A204.1 (cell line): Measurements from ENCODE around the gene KLF6.

Experiments
- FAIRE-seq: peaks from 2 replicates; lab custom pipeline; 2012; peaks lifted over from hg19 to GRCh38; lab: Jason Lieb, UNC

KLF6 gene

DNA sequence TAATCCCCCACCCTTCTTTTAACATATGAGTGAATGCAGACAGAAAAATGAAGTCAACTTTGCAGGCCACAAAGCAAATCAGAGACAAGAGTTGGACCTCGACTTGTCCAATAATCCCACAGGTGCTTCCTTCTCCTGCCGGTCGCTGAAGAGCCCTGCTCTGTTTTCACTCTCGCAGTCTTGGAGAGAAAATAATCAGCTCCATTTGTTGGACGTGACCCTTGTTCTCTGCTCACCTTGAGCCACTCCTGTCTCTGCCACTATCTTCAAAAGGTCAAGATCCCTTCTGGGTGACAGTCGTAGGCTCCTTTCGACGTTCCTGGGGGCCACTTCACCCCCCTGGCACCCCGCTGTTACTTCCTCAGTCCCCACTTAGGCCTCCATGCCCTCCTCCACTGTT is 2.8 kb upstream of the KLF6 start:
- no peak for FAIRE-seq

GRCh38 chr10:3787016-3787400 is 2.0 kb upstream of the KLF6 start:
- FAIRE-seq = no peak

- FAIRE-seq = no peak
These were observed 1.4 kb upstream of the KLF6 start for GRCh38 chr10:3786295-3787015.

DNA sequence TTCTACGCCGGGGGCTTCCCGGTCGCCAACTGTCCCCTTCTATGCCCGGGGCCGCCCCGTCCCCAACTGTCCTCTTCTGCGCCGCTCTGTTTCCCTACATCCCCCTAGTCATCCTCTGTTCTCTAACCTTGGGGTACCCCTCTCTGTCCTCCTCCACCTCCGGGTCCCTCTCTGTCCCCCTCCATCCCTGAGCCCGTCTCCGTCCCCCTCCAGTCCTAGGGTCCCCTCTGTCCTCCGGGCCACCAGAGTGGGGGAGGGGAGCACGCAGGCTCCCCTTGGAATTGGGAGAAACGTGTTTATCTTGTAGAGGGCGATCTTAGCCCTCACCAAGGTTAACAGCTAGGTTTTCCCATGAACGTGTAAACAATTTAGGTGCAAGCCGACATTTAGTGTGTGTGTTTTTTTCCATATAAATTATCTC is 852 bp upstream of the KLF6 start:
- no peak for FAIRE-seq

DNA sequence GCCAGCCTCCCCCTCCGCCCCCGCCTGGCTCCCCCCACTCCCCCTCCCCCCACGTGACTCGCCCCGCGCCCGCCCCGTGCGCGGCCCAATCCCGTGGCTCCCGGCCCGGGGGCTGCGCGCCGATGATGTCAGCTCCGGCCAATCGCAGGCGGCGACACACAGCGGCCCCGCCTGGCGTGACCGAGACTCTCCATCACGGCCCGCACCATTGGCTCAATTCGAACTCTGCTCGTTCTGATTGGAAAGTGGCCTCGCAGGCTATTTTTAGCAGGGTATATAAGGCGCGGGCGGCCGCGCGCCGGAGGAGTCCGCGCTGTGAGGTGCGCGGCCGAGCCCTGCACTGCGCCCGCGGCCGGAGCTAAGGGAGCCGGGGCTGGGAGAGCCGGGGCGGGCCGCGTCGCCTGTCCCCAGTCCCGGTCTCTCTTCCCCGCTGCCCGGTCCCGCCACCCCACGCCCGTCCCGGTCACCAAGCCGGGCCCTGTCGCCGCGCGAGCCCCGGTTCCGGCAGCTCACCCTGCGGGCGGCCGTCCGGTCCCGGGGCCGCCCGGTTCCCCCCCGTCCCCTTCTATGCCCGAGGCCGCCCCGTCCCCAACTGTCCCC is 342 bp upstream of the KLF6 start:
- FAIRE-seq = no peak

- no peak for FAIRE-seq
These were observed 1.2 kb downstream of the KLF6 start for GRCh38 chr10:3783682-3784432.

DNA sequence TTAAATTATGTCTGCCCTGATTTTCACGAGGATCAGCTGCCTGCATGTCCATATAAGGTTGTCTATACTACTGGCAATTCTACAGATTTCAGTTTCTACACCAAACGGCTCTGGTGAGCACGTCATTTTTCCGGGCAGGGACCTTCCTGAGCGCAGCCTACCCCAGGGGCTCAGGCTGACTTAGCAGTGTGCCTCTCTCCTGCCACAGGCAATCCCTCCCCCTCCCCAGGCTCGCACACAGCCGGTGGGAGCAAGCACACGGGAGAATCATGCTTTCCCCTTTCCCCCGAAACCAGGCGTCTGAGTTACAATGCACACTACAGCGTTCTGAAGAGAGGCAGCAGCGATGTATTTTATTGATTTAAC is 1.7 kb downstream of the KLF6 start:
- FAIRE-seq = no peak

DNA sequence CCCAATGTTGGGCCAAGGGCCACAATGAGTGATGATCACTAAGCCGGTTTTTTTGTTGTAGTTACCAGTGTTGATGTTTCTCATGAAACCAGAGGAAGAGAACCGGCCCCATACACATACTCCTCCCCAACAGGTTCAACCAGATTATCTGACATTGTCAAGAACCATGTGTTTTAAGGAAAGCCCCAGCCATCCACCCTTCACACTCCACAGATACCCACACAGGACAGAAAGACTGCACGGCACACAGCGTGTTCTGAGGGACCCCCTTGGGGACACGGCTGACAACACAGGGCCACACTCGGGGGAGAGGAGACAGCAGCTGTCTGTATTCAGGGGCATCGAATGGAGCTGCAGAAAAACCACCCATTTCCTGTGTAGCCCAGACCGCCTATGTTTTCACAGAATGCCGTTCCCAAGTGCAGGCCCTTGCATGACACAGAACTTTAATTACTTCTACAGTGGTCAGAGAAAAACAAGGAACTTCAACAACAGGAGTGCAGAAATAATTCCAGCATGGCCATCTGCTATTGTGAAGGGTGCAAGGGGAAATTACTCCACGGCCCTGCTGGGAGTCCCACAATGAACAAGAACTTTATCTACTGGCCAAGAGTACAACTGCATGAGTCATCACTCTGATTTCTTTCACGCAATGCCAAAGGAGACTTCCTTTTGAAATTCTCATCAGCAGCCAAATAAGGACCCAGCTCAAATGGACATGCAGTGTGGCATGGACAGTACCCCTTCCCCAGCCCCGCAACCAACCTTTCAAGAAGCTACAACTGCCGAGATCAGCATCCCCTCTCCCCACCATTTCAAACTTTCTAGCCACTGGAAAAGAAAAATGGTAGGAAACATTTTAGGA is 2.3 kb downstream of the KLF6 start:
- no peak for FAIRE-seq

DNA sequence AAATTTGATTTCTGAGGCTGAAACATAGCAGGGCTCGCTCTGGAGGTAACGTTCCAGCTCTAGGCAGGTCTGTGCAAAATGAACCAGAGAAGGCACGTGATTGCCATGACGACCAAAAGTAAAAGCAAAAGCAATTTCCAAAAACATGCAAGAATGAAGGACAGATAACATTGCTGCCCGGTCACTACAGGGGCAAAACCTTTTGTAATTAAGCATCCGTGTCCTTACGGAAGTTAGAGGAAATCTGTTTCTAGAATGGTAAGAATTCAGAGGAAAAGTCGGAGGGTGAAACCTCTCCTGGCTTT is 2.9 kb downstream of the KLF6 start:
- FAIRE-seq = no peak

- no peak for FAIRE-seq
These were observed 3.4 kb downstream of the KLF6 start for GRCh38 chr10:3781468-3782145.

GRCh38 chr10:3780771-3781467 is 4.1 kb downstream of the KLF6 start:
- FAIRE-seq = no peak

- FAIRE-seq = no peak
These were observed 4.8 kb downstream of the KLF6 start for GRCh38 chr10:3780021-3780770.

DNA sequence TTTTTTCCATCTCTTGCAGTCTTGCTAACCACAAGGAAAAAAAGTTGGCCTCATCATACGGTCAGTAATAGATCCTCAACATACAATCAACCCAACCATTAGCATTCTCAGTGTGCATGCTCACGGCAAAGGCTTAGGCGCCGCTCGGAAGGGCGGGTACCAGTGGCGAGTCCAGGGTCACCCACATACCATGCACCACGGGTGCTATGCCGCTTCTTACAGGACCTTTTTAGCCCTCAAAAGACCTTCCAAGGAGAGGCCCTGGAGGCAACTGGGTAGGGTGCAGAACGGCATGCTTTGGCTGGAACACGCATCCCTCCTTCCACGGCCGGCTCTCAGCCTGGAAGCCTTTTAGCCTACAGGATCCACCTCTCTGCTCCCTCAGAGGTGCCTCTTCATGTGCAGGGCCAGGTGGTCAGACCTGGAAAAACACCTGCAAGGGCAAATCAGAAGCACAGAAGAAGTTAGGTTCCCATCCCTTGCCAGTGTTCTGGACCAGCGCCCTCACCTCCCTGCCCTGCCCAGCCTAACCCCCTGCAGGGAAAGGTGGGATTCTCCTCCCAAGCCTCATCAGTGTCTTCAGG is 5.8 kb downstream of the KLF6 start:
- no peak for FAIRE-seq

GRCh38 chr10:3778692-3779157 is 6.3 kb downstream of the KLF6 start:
- FAIRE-seq = no peak

GRCh38 chr10:3777981-3778691 is 6.9 kb downstream of the KLF6 start:
- no peak for FAIRE-seq

DNA sequence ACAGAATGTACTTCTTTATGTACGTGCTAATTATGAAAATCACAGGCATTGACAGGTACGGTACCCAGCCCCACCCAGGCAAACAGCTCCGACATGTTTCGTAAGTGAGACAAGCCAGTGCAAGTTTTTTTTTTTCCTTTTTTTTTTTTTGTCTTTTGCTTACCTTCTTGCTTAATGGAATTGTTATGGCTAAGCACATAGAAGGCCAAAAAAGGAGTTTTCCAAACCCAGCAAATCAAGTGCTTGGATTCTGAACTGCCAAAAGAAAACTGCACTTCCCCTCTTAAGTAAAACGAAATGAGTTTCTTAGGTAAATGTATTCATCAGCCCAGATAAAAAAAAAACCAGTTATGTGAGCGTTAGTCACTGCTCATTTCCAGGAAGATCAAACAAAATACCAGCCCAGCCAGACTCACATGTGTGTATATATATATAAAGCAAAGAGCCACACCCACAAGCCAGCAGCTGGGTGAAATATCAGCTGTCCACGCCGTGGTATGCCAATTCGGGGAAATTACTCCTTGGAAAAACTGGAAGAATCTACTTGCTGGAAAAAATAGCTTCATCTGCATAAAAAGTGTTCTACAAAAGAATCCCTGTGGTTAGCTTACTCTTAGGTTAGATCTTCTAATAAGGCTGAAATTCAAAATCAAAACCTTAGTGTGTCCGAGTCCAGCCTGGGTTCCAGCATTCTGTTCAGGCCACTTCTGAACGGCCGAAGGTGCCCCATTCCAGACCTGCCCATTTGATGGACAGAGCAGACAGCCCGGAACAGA is 8.0 kb downstream of the KLF6 start:
- no peak for FAIRE-seq

GRCh38 chr10:3775696-3776551 is 9.1 kb downstream of the KLF6 start:
- no peak for FAIRE-seq
